Caco-2 (cell line): ENCODE measurements around the gene TNFAIP3. TPM values are rescaled to one million over a fixed set of nuclear protein-coding genes. Genes with fewer than 3 reads are reported as not detected.

Experiments
- BruUV-seq: library from RNA; stranded (reverse); fragments of 400-500 nt; replicated peaks from 2 replicates; lab custom pipeline; 2021; lab: Mats Ljungman, UMichigan
- CTCF ChIA-PET: fragments of 300-600 bp; sonication (Branson Sonifier 250); formaldehyde crosslinking; loops from one replicate; lab custom pipeline; 2022; ENCODE audit warnings: antibody characterized with exemption; lab: Charles Lee
- POLR2A ChIA-PET: fragments of 300-600 bp; sonication (Branson Sonifier 250); formaldehyde crosslinking; loops from one replicate; lab custom pipeline; 2022; ENCODE audit warnings: antibody characterized with exemption; lab: Charles Lee
- DNase-seq, 2 experiments: peaks; one replicate each; pipeline versions ENCODE4 v3.0.0 to v3.0.0-alpha.2; 2020 to 2022
- H3K27me3 ChIP-seq: replicated peaks from 2 replicates; pipeline ENCODE4 v1.6.0; 2011; ENCODE audit warnings: low read length; ENCODE audit not compliant: control insufficient read depth, insufficient read depth
- H3K36me3 ChIP-seq: 2 replicates; pipeline ENCODE4 v1.5.1; 2011; ENCODE audit warnings: low read length; ENCODE audit not compliant: control insufficient read depth, insufficient read depth
- H3K4me1 ChIP-seq: fragments of 250-450 bp; sonication (Bioruptor Pico); 2 replicates; pipeline ENCODE4 v1.5.1; 2020; ENCODE audit warnings: mild to moderate bottlenecking
- H3K4me3 ChIP-seq: 2 replicates; pipeline ENCODE4 v1.5.1; 2011; ENCODE audit warnings: low read depth, mild to moderate bottlenecking, control low read depth, low read length
- H3K9me3 ChIP-seq: fragments of 250-450 bp; sonication (Bioruptor Pico); 2 replicates; pipeline ENCODE4 v1.5.1; 2020; ENCODE audit warnings: mild to moderate bottlenecking, moderate library complexity
- H3K27ac Mint-ChIP-seq: one replicate; pipeline ENCODE4 v1.8.0; 2022; ENCODE audit warnings: mixed read lengths; ENCODE audit not compliant: unreplicated experiment
- H3K27me3 Mint-ChIP-seq: one replicate; pipeline ENCODE4 v1.8.0; 2022; ENCODE audit warnings: mixed read lengths; ENCODE audit not compliant: insufficient read depth, unreplicated experiment
- H3K36me3 Mint-ChIP-seq: one replicate; pipeline ENCODE4 v1.8.0; 2022; ENCODE audit warnings: mild to moderate bottlenecking, mixed read lengths; ENCODE audit not compliant: insufficient read depth, unreplicated experiment
- H3K4me1 Mint-ChIP-seq: one replicate; pipeline ENCODE4 v1.8.0; 2022; ENCODE audit warnings: low read depth, mixed read lengths; ENCODE audit not compliant: unreplicated experiment
- H3K4me3 Mint-ChIP-seq: one replicate; pipeline ENCODE4 v1.8.0; 2022; ENCODE audit warnings: mild to moderate bottlenecking, moderate library complexity, mixed read lengths; ENCODE audit not compliant: unreplicated experiment
- H3K9me3 Mint-ChIP-seq: one replicate; pipeline ENCODE4 v1.8.0; 2022; ENCODE audit warnings: mixed read lengths; ENCODE audit not compliant: unreplicated experiment
- intact Hi-C: fragments of 100-400 bp; cut with micrococcal nuclease; formaldehyde crosslinking; loops from one replicate; pipeline ENCODE4 v1.10.0; 2022; ENCODE audit not compliant: unreplicated experiment
- total RNA-seq: library from RNA; stranded (reverse); gene quantifications from 2 replicates; pipeline ENCODE4 v1.2.3, GENCODE V29; 2022
- TF ChIP-seq, protein P1 (sequence below), 2 experiments: fragments of 200-600 bp in 1 of 2; IDR thresholded peaks; 1 replicate in 1 of 2; 2 replicates in 1 of 2; pipeline versions ENCODE4 v1.5.1 to v1.8.0; 2011 to 2022; ENCODE audit warnings: antibody characterized with exemption in 1 of 2, control low read depth in 1 of 2, inconsistent platforms in 1 of 2, low read depth in 1 of 2, low read length in 1 of 2, mild to moderate bottlenecking in 1 of 2, moderate library complexity in 1 of 2; ENCODE audit not compliant: insufficient read depth in 1 of 2, severe bottlenecking in 1 of 2, unreplicated experiment in 1 of 2

The TNFAIP3 gene
- total RNA-seq, 1 experiment from 2014 or later, result 45.7 TPM

DNA sequence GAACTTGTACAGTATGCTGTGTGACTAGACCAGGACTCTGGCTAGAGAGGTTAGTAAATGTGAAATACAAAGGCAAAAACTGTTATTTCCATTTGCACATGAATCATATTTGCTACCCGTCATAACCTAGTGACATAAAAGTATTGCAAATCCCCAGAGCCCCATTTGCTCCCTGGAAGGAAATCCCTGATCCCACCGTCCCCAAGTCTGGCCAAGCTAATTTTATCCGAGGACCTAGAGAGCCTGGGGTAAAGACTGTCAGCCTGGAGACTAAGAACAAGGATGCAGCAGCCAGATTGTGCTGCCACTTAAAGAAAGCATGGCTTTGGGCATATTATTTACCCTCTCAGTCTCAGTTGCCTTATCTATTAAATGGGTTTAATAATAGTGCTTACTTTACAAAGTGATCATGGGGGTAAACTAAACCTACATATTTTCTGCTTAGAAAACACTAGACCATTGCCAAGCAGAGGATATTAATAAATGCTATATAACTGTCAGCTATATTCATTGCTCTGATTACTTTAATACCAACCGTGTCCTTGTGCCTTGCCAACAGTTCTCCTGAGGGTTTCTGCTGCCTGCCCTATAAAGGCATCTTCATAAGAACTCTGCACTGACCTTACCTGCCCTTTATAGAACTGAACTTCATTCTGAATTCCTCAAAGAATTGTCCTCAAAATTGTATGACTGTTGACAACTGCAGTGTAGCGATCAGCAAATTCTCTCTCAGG is 16.9 kb upstream of the TNFAIP3 start:
- Mint-ChIP-seq H3K9me3 (no peaks in the 10 kb centered on the region), H3K27ac (no peak overlapping the region), H3K27me3 (no peaks in the 10 kb centered on the region), H3K4me1 (no peaks in the 10 kb centered on the region), H3K36me3 (no peaks in the 10 kb centered on the region), H3K4me3 (no peak overlapping the region)
- intact Hi-C loops, result no loop called here
- Histone ChIP-seq H3K27me3 (no peaks in the 10 kb centered on the region), H3K9me3 (no peaks in the 10 kb centered on the region), H3K4me3 (no peak overlapping the region), H3K36me3 (no peaks in the 10 kb centered on the region), H3K4me1 (peaks cover 33% of the 10 kb centered on the region)
- no peak for DNase-seq
- TF ChIP-seq, protein P1, sequence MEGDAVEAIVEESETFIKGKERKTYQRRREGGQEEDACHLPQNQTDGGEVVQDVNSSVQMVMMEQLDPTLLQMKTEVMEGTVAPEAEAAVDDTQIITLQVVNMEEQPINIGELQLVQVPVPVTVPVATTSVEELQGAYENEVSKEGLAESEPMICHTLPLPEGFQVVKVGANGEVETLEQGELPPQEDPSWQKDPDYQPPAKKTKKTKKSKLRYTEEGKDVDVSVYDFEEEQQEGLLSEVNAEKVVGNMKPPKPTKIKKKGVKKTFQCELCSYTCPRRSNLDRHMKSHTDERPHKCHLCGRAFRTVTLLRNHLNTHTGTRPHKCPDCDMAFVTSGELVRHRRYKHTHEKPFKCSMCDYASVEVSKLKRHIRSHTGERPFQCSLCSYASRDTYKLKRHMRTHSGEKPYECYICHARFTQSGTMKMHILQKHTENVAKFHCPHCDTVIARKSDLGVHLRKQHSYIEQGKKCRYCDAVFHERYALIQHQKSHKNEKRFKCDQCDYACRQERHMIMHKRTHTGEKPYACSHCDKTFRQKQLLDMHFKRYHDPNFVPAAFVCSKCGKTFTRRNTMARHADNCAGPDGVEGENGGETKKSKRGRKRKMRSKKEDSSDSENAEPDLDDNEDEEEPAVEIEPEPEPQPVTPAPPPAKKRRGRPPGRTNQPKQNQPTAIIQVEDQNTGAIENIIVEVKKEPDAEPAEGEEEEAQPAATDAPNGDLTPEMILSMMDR (IDR thresholded peaks at IDR 0.05; ENCODE audit: insufficient read depth in 1 of 2, low read depth in 1 of 2, low read length in 1 of 2, severe bottlenecking in 1 of 2, unreplicated experiment in 1 of 2), result no peak
- CTCF ChIA-PET, result no interaction called here
- POLR2A ChIA-PET, result no interaction called here
- BruUV-seq, result no TSS peak

DNA sequence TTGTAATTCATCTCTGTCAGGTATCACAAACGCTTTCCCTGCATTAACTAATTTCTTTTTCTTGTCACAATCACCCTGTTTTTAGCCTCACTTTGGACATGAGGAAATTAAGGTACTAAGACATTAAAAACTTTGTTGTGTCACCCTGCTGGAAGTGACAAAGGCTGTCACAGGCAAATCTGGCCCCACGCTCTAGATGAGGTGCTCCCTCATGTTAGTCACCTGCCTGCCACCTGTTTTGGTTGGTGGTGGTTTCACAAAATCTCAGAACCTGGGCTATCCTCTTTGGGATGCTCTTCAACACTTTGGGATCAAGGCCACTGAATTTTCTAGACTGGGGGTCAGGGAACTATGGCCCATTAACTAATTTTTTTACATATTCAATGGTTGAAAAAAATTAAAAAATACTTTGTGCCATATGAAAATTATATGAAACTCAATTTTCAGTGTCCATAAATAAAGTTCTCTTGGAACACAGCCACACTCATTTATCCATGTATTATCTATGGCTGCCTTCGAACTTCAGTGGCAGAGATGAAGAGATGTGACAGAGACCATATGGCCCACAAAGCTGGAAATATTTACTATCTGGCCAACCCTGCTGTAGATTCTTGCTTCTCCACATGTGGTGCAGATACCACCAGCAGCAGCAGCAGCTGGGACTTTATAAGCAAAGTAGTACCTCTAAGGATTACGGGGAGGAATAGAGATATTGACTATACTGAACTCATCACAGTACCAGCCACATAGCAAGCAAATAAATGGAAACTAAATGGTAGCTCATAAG is 16.1 kb upstream of the TNFAIP3 start:
- no peaks in the 10 kb centered on the region for H3K36me3 ChIP-seq
- H3K9me3 ChIP-seq, result no peaks in the 10 kb centered on the region
- Mint-ChIP-seq H3K4me3 (no peak overlapping the region), H3K27me3 (no peaks in the 10 kb centered on the region), H3K36me3 (no peaks in the 10 kb centered on the region), H3K9me3 (no peaks in the 10 kb centered on the region), H3K4me1 (no peaks in the 10 kb centered on the region), H3K27ac (no peak overlapping the region)
- TF ChIP-seq, protein P1 (IDR thresholded peaks at IDR 0.05; ENCODE audit: insufficient read depth in 1 of 2, low read depth in 1 of 2, low read length in 1 of 2, severe bottlenecking in 1 of 2, unreplicated experiment in 1 of 2), result no peak
- H3K27me3 ChIP-seq, result no peaks in the 10 kb centered on the region
- BruUV-seq, result no TSS peak
- ChIA-PET CTCF (no interaction called here), POLR2A (no interaction called here)
- H3K4me1 ChIP-seq, result peaks cover 25% of the 10 kb centered on the region
- no peak for DNase-seq
- no peak overlapping the region for H3K4me3 ChIP-seq
- intact Hi-C loops, result no loop called here

DNA sequence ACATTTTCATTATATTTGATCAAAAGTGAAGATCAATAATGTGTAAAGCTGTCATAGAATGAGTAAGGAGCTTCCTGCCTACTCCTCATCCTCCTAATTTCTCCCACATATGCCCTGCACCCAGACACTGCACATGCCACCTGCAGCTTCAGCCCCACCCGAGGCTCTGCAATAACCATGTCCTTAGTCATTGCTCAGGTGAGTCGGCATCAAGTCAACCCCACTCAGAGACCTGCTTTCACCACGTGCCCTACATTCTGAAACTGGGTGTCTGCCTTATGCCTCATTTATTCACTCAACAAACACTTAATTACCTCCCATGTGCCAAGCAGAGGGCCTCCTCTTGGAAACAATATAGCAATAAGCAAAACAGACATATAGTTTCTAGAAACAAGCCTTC is 15.4 kb upstream of the TNFAIP3 start:
- ChIA-PET CTCF (no interaction called here), POLR2A (no interaction called here)
- TF ChIP-seq, protein P1 (IDR thresholded peaks at IDR 0.05; ENCODE audit: insufficient read depth in 1 of 2, low read depth in 1 of 2, low read length in 1 of 2, severe bottlenecking in 1 of 2, unreplicated experiment in 1 of 2), result no peak
- Mint-ChIP-seq H3K9me3 (no peaks in the 10 kb centered on the region), H3K4me1 (no peaks in the 10 kb centered on the region), H3K36me3 (no peaks in the 10 kb centered on the region), H3K4me3 (no peak overlapping the region), H3K27me3 (no peaks in the 10 kb centered on the region), H3K27ac (no peak overlapping the region)
- Histone ChIP-seq H3K9me3 (no peaks in the 10 kb centered on the region), H3K36me3 (no peaks in the 10 kb centered on the region), H3K27me3 (no peaks in the 10 kb centered on the region), H3K4me1 (peaks cover 24% of the 10 kb centered on the region), H3K4me3 (no peak overlapping the region)
- intact Hi-C loops, result no loop called here
- BruUV-seq, result no TSS peak
- DNase-seq, result no peak
